22Rv1 (cell line): Measurements from ENCODE around the gene PRELID2.

Source experiments
- CTCF ChIP-seq: fragments of 450-650 bp; IDR thresholded peaks from 2 replicates; pipeline ENCODE4 v1.5.1; 2017; ENCODE audit warnings: mild to moderate bottlenecking
- ZFX ChIP-seq: fragments of 450-650 bp; IDR thresholded peaks from 2 replicates; pipeline ENCODE4 v1.6.1; 2017; ENCODE audit warnings: antibody characterized with exemption, borderline replicate concordance

- TF ChIP-seq CTCF (no peak), ZFX (no peak)
Measured at GRCh38 chr5:145812877-145813276, 22.3 kb downstream of the PRELID2 start.
